AG09309 (cell line): ENCODE results near the gene MED13L.

ENCODE experiments used
- DNase-seq: peaks from one replicate; pipeline ENCODE4 v3.0.0-alpha.2; 2010; ENCODE audit warnings: low read depth
- H3K4me3 ChIP-seq: 2 replicates; pipeline ENCODE4 v1.5.1; 2011; ENCODE audit warnings: mild to moderate bottlenecking, low read depth, low read length, moderate library complexity; ENCODE audit not compliant: control insufficient read depth
- CTCF ChIP-seq: IDR thresholded peaks from 2 replicates; pipeline ENCODE4 v1.5.1; 2011; ENCODE audit warnings: mild to moderate bottlenecking, low read depth, low read length, inconsistent platforms; ENCODE audit not compliant: insufficient read depth, control insufficient read depth; ENCODE audit errors: missing control alignments

The MED13L gene

GRCh38 chr12:116068853-116069252 is 208.6 kb downstream of the MED13L start:
- TF ChIP-seq CTCF: no peak
- DNase-seq: no peak
- H3K4me3 ChIP-seq: no peak overlapping the region

GRCh38 chr12:116068371-116068770 is 209.1 kb downstream of the MED13L start:
- no peak for TF ChIP-seq CTCF
- DNase-seq: no peak
- no peak overlapping the region for H3K4me3 ChIP-seq

GRCh38 chr12:116067892-116068291 is 209.6 kb downstream of the MED13L start:
- no peak for TF ChIP-seq CTCF
- DNase-seq: no peak
- H3K4me3 ChIP-seq: no peak overlapping the region

- DNase-seq: no peak
- no peak overlapping the region for H3K4me3 ChIP-seq
- TF ChIP-seq CTCF: peak; percentile 81
Measured at GRCh38 chr12:116066381-116067230, 210.9 kb downstream of the MED13L start.

DNA sequence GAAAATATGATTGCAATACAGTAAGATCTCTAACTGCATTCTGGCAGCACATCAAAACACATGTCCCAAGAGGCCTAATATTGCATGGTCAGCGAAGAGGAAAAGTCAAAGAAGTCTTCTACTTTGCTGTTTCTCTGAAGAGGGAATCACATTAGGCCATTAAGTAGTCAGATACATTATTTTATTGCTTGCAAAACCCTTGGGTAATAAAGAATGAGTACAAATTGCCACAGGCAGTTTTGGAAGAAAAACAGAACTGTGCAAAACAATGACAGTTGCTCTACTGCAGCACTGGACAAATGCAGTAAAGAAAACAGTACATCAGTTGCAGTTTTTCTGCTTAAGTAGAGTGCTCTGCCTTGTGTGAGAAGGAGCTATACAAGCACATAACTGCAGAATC is 211.9 kb downstream of the MED13L start:
- no peak for DNase-seq
- no peak for TF ChIP-seq CTCF
- H3K4me3 ChIP-seq: no peak overlapping the region

DNA sequence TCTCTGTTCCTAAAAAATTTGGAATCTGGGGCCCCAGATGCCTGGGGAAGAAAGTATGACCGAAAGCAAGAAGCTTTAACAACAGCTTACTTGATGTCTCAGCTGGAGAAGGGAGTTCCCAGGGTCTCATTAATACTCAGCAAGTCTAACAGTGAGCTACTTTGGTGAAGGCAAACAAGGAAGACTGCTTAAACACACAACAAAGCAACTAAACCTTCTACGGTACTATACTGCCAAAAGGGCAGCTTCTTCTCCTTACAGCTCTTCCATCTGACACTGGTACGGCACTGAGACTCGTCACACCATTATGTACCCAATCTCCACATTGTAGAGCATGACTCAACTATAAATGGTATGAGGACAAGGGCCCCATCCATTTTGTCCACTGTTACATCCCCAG is 213.0 kb downstream of the MED13L start:
- DNase-seq: no peak
- no peak overlapping the region for H3K4me3 ChIP-seq
- no peak for TF ChIP-seq CTCF
